Activated CD8-positive, alpha-beta memory T cell treated with anti-CD3 and anti-CD28 coated beads for 48 hours (primary cell): ENCODE results near the gene SLC44A2.

Source experiments
- DNase-seq, 3 experiments: peaks; one replicate each; pipeline ENCODE4 v3.0.0-alpha.2; 2020; ENCODE audit warnings: low read depth in 2 of 3, low spot score in 2 of 3

SLC44A2 gene

DNA sequence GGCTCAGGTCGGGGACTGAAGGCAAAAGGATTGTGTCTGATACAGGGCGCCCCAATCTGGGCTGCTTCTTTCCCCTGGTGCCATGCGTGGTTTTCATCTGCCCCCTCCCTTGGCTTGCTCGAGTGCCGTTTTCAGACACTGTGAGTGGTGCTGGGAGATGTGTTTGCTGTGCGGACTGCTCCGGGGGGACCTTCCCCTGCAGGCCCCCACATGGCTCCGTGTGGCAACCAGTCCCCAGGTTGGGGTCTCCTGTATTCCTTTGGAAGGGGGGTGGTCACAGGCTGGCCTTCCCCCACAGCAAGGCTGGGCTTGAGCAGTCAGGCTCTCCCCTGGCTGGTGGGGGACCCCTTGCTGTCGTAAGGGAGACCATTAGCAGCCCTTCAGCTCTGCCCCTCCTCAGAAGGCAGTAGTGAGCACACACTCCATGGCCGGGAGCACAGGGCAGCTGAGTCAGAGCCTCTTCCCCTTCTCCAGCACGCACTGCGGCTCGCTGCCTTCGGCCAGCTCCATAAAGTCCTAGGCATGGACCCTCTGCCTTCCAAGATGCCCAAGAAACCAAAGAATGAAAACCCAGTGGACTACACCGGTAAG, 55.3 kb downstream of the SLC44A2 start:
- DNase-seq = no peak

GRCh38 chr19:10681658-10682057, 56.3 kb downstream of the SLC44A2 start:
- no peak for DNase-seq

GRCh38 chr19:10682397-10683063, 57.2 kb downstream of the SLC44A2 start:
- no peak for DNase-seq

DNA sequence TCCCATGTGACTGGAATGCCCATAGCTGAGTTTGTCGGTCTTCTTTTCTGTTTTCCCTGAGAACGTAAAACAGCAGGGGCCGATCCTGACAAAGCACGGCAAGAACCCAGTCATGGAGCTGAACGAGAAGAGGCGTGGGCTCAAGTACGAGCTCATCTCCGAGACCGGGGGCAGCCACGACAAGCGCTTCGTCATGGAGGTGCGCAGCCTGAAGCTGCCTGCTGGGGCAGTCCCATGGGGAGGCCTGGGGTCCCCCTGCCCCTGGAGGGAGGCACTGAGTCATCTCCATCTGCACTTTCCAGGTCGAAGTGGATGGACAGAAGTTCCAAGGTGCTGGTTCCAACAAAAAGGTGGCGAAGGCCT, 57.7 kb downstream of the SLC44A2 start:
- no peak for DNase-seq

GRCh38 chr19:10683582-10683981, 58.2 kb downstream of the SLC44A2 start:
- DNase-seq = no peak

DNA sequence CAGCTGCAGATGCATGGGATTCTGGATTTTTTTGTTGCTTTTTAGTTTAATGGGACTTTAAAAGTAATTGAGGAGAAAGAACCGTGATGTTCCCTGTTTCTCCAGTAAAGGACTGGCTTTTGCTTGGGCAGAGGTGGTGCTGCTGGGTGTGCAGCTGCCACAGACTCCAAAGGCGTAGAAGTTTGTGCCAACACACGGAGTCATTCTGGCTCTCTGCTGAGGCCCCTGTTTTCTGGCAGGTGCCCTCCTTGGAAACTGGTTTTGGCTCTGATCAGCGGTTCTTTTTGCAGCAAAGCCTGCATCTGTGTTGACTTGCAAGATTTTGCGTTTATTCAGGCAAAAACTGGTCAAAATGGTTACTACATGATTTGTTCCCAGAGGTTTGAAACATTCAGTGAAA, 59.9 kb downstream of the SLC44A2 start:
- DNase-seq = no peak

GRCh38 chr19:10686193-10686592, 60.8 kb downstream of the SLC44A2 start:
- DNase-seq = no peak

DNA sequence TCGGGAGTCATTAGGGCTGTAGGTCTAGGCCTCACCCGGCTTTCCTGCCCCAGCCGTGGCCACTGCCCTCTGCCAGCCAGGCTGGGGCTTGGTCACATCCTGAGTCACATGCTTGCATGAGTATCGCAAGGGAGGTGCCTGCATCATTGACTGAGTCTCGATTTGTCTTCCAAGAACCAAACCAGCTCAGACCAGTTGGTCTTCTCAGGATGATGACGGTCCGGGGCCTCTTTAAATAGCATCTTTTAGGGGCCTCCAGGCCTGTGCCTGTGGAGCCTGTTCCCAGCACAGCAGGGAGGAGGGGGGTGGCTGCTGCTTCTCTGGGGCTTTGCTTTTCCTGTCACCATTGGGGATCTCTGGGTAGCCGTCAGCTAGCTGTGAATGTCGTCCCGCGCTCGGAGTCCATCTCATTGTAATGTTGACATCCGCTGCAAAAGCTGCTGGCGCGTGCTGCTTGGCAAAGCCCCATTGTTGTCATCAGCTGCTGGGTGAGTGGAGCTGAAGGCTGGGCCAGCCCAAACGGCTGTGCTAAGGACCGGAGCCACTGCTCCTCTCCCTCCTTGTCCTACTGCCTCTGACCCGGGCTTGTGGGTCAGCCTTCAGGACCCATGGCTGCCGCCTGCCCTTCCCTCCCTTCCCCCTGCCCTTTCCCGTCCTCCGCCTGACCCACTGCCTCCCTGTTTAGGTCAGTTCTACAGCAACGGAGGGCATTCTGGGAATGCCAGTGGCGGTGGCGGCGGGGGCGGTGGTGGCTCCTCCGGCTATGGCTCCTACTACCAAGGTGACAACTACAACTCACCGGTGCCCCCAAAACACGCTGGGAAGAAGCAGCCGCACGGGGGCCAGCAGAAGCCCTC, 61.5 kb downstream of the SLC44A2 start:
- no peak for DNase-seq

GRCh38 chr19:10687518-10688288, 62.4 kb downstream of the SLC44A2 start:
- no peak for DNase-seq

DNA sequence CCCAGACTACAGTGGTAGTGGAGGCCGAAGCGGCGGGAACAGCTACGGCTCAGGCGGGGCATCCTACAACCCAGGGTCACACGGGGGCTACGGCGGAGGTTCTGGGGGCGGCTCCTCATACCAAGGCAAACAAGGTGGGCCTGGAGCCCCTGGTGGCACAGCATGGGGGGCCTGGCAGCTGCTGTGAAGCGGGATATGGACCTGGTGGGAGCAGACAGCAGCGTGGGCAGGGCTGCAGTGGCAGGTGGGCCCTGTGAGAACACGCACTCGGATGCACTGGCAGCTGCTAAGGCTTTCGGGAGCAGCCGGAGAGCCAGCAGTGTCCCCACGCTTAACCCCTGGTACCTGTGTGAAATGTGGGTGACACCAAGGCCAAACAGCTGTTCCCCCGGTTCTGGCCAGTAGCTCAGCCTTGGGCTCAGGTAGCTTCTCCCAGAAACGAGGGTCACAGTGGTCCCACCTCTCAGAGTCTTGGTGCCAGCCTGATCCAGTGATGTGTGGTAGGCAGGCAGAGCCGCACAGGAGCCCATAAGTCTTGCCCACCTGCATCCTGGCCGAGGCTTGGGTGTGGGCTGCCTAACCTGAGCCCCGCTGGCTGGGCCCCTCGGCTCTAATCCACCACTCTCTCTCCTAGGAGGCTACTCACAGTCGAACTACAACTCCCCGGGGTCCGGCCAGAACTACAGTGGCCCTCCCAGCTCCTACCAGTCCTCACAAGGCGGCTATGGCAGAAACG, 63.4 kb downstream of the SLC44A2 start:
- DNase-seq = no peak

DNA sequence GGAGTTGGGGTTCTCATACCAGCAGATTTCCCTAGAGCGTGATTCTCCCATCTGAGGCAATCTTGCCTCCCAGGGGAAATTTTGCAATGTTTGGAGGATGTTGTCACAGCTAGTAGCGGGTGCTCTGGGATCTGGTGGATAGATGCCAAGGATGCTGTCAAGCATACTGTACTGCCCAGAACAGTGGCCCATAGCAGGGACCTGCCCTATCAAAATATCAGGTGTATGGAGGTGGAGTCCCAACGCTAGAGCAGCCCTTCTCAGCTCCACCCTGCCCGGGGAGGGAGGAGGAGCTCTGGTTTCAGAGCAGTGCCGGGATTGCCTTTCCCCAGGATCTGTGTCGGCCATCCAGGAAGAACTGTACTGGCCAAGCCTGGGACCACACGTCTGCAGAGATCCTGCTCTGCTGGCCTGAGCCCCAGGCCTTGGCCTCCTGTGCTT, 65.0 kb downstream of the SLC44A2 start:
- no peak for DNase-seq

DNA sequence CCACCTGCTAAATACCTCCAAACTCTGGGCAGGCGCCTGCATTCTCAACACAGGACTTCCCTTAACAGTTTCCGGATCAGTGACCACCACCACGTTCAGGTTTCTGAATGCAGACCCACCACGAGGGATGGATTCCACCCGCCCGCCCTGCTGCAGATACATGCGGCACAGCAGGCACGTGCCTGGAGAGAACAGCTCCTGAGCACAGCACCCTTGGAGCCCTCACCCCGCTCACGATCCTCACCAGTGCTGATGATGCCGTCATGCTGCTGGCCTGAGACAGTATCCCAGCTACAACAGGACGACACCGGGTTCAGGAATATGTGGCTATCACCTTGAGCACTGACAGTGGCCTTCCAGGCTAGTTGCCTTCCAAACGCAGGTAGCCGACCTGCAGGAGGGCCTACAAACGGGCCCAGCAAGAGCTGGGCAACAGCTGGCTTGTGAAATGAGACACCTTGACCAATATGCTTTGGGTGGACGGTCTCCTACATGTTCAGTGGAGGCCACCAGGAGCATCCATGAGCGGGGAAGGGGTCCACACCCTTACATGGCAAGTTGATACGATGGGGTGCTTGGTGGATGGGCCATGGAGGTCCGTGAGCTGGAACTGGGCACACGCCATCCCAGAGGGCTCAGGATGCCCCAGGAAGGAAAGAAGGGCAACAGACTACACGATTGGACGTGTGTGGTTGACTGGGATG, 66.0 kb downstream of the SLC44A2 start:
- no peak for DNase-seq

- no peak for DNase-seq
Observed at GRCh38 chr19:10691883-10692282, 66.5 kb downstream of the SLC44A2 start.

GRCh38 chr19:10692673-10693264, 67.4 kb downstream of the SLC44A2 start:
- no peak for DNase-seq
